Activated effector memory CD4-positive, alpha-beta T cell treated with Interleukin-2 at 50 U/mL for 16 hours (primary cell): ENCODE data around the gene RTTN.

Experiments used
- DNase-seq: peaks from one replicate; pipeline ENCODE4 v3.0.0-alpha.2; 2020

Gene RTTN

GRCh38 chr18:69968039-69968438, 237.4 kb downstream of the RTTN start:
- DNase-seq: peak; percentile 31

- DNase-seq: no peak
These were observed 242.3 kb downstream of the RTTN start for GRCh38 chr18:69963196-69963595.

- no peak for DNase-seq
These were observed 243.8 kb downstream of the RTTN start for GRCh38 chr18:69961718-69962117.

GRCh38 chr18:69958422-69958821, 247.1 kb downstream of the RTTN start:
- no peak for DNase-seq

GRCh38 chr18:69957747-69958146, 247.7 kb downstream of the RTTN start:
- DNase-seq: no peak

GRCh38 chr18:69956665-69957620, 248.5 kb downstream of the RTTN start:
- DNase-seq: no peak

GRCh38 chr18:69956057-69956456, 249.4 kb downstream of the RTTN start:
- no peak for DNase-seq

GRCh38 chr18:69954719-69955480, 250.6 kb downstream of the RTTN start:
- no peak for DNase-seq

- DNase-seq: no peak
These were observed 252.3 kb downstream of the RTTN start for GRCh38 chr18:69953191-69953590.
